T-helper 1 cell (primary cell): ENCODE data around the gene DIP2B.
"Not testable (repeated sequence)": the region's sequence is repeated elsewhere in the genome, so short reads cannot be mapped to it uniquely, and the experiment has no call there.

Source experiments
- DNase-seq, 5 donors: peaks; one replicate each; pipeline ENCODE4 v3.0.0-alpha.2; 2012 to 2020
- total RNA-seq, 4 donors: gene quantifications; one replicate each; lab custom pipeline; 2026; lab: John Stamatoyannopoulos, UW

DIP2B gene
- 96.5 to 125 (median 119) reads per million in 4 donors for total RNA-seq

- peak; percentile 90 to 96 (median 95) for DNase-seq
These were observed at the start of gene DIP2B for GRCh38 chr12:50504798-50505674. TSS of gene DIP2B (plus strand) at chr12:50504985. CDS start at chr12:50505141, 156 bp downstream.

GRCh38 chr12:50458606-50459005 is 46.2 kb upstream of the DIP2B start:
- DNase-seq: no peak

- no peak for DNase-seq
These were observed 37.3 kb upstream of the DIP2B start for GRCh38 chr12:50467439-50467838.

DNA sequence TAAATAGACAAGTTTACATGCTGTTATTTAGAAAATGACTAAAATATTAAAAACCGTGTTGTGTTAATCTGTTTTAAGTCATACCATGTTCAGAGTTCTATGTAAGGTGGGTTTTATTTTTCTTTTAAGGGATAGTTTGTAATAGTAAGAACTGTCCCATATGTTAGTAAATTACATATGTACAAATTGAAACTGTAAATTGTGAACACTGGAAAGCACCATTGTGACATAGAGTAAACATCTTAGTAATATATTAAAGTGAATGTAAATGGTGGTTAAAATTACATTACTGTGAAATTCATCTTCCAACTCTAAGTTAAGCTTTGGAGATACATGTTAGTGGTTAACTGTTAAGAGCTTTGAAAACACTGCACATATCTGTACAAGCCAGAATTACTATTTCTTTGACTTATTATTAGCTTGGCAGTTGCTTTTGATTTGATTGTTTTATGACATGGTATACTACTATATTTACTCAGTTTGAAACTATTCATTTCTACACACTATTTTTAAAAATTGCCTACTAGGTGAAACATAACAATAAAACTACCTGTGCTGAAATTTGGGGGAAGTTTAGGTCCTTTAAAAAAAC is 27.4 kb upstream of the DIP2B start:
- DNase-seq: no peak

GRCh38 chr12:50482571-50482970 is 22.2 kb upstream of the DIP2B start:
- no peak for DNase-seq

DNA sequence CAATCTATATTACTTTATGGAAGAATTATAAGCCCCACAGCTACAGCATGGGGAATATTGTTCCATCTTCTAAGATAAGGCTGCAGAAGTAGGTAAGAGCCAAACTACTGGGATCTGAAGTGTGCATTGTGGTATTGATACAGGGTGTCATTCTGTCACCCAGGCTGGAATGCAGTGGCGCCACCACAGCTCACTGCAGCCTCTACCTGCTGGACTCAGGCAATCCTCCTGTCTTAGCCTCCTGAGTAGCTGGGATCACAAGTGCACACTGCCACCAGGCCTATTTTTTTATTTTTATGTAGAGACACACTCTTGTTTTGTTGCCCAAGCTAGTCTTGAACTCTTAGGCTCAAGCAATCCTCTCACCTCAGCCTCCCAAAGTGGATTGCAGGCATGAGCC is 21.3 kb upstream of the DIP2B start:
- DNase-seq: no peak

GRCh38 chr12:50488801-50489200 is 16.0 kb upstream of the DIP2B start:
- no peak for DNase-seq

GRCh38 chr12:50498119-50498518 is 6.7 kb upstream of the DIP2B start:
- DNase-seq: not testable (repeated sequence)

DNA sequence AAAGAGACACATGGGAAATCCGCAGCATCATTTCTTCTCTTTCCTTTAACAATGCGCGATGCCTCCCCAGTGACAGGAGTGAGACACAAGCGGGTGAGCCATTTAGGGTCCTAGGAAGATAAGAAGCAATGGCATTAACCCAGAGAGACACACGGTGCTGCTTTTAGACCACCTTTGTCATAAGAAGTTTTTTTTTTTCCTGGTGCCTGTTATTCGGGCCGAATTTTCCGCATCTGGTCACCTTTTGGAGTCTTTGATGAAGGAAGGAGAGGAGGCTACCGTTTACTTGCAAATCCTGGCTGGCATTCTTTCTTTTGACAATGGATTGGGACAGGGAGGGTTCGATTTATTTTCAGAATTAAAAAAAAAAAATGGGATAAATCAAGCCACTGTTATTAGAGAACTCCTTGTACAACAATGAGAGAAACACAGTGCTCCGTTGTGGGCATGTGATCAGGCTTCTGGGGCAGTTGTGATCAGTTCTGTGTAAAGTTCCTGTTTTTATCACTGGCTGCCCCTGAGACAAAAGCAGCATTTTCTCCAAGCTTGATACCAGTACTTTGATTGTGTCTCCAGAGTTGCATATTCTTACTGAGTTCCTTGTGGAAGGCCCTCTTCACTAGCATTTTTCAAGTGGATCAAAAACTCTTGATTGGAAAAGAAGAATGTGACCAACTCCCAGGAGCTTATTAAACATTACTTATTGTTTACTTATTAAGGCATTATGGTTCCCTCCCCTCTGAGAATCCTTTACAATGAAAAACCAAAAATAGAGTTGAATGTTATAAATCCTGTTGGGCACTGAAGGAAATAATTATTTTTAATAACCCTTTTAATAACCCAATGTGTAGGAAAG is 1.1 kb downstream of the DIP2B start:
- no peak for DNase-seq

DNA sequence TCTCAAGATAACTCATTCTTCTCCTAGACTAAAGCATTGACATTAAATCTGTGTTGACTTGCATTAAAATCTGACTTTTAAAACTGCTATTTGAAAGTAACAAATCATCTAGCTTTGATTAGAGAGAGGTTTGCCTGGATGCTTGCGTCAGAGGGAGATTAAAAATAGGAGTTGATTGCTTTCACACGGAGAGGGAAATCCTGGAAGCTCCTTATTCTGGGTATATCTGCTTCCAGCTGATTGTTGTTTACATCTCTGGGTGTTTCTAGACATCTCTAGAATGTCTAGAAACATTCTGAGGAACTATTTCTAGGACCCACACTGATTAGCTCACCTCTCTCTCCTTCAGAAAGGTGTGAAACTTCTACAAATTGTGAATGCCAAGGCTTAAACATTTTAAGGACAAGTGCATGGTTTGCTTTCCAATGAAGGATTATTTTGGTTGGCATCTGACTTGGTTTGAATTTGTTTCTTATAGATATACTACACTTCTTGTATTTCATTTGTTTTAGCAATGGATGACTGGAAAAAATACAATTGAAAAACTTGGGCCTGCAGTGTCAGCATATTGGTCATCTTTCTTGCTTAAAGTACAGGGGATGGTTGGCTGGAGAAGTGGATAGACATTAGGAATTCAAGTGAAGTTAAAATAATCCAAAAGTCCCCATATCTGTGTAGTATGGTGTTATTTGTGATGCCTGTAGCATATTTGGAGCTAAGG is 2.1 kb downstream of the DIP2B start:
- no peak for DNase-seq

- DNase-seq: no peak
These were observed 2.7 kb downstream of the DIP2B start for GRCh38 chr12:50507474-50507838.

GRCh38 chr12:50507930-50508329 is 3.1 kb downstream of the DIP2B start:
- DNase-seq: peak in 2 of 5 donors; percentile 13 to 53

DNA sequence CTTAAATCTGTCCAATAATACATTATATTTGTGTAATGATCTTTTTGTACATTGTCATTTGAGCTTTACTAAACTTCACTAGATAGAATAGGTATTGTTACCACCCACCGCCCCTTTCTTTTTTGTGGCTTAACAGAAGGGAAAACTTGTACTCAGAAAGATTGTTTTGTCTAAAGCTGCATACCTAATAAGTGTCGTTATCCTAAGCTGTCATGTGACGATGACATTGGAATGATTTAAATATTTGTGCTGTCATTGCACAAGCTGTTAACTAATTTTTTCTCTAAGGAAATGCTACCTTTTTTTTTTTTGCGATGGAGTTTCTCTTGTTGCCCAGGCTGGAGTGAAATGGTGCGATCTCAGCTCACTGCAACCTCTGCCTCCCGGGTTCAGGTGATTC is 3.6 kb downstream of the DIP2B start:
- DNase-seq: no peak

- DNase-seq: no peak
These were observed 4.3 kb downstream of the DIP2B start for GRCh38 chr12:50508970-50509663.

DNA sequence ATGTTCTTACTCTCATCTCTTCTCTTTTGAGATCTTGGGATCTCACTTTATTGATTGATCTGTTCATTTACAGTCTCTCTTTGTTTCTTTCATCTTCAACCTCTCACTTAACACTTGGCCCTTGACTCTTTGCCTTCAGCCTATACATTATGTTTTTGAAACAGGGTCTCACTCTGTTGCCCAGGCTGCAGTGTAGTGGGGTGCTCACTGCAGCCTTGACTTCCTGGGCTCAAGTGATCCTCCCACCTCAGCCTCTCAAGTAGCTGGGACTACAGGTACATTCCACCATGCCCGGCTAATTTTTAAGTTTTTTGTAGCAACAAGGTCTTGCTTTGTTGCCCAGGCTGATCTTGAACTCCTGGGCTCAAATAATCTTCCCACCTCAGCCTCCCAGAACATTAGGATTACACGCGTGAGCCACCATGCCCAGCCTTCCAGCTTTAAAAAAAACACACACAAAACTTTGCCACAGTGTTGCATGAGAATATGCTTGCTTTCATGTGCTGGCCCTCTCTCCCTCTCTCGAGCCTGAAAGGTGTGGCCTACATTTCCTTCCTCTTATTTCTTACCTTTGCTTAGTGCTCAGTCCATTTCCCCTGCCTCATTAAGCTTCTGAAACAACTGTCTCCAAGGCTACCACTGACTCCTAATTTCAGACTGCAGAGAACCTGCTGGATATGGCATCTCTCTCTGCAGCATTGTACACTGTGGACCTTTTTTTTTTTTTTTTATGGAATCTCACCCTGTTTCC is 9.9 kb downstream of the DIP2B start:
- DNase-seq: peak in 1 of 5 donors; percentile 61

- no peak for DNase-seq
These were observed 10.8 kb downstream of the DIP2B start for GRCh38 chr12:50515587-50515986.

DNA sequence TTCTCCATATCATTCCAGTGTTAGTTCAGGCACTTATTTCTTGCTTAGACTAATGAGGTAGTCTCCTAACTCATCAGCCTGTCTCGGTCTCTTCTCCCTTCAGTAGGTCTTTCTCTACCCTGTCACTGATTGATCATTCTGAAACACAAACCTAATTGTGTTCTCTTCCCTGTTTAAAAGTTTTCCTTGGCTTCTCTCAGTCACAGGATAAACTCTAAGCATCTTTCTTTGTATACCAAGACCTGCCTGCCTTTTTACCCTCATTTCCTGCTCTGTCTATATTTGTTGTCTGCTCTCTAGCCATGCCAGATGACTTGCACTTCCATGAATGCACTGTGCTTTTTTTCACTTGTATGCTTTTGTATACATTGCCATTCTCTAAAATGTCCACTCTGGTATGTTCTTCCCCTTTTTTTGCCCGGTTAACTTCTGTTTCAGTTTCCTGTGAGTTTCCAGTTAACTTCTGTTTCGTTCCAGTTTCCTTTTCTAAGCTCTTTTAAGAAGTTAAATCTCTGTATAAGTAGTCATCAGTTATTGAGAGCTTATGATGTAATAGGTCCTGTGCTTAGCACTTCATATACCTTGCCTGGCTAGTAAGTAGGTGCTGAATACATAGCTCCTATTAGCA is 12.8 kb downstream of the DIP2B start:
- DNase-seq: peak in 1 of 5 donors; percentile 66

GRCh38 chr12:50518090-50518489 is 13.3 kb downstream of the DIP2B start:
- no peak for DNase-seq

DNA sequence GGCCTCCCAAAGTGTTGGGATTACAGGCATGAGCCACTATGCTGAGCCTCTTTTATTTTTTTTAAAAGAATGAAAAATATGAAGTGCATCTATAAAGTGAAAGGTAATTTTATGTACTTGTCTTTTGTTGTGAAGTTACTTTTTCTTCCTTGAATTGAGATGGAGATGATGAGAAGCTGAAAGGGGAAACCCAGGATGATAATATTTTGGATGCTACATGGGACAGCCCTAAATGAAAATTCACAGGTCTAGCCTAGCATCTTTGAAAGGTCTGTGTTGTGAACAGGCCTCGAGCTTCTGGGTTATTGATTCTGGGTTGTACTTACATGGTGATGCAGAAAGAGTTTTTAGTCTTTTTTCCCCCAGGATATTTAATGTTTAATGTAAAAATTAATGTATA is 14.6 kb downstream of the DIP2B start:
- no peak for DNase-seq

DNA sequence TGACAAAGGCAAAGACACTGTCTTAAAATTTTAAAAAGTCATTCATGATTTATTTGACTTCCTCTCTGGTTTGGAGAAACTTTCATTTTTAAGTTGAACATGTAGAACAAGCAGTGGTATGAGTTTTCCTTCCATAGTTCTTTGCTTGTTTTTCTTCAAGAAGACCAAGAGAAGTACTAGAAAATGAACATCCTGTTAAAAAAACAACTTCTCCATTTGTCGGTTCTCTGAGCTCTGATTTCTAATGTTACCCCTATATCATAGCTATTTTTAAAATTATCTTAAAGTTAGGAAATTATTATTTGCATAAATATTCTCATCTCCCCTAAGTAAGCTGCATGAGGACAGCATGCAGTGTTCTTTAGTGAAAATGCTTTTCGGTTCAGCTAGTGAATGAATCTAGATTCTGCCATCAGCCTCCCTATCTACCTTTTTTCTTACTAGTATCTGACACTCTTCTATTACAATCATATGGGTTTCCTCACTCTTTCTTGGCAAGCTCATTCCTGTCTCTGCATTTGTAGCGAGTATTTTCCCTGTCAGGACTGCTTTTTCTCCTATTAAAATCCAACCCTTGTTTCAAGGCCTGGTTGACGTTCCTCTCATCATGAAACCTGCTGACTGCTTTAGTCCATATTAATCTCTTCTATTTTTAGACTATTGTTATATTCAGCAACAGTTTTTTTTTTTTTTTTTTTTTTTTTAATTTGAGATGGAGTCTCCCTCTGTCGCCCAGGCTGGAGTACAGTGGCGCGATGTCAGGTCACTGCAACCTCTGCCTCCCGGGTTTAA is 15.8 kb downstream of the DIP2B start:
- no peak for DNase-seq
